Measurements from ENCODE around the gene CFAP47. TPM values are rescaled to one million over a fixed set of nuclear protein-coding genes. Genes with fewer than 3 reads are reported as not detected.

Gene CFAP47
- total and polyA plus RNA-seq, 2 donors (not counting 3 experiments of a cell fraction or from before 2014, with no cell fraction given): not detected

DNA sequence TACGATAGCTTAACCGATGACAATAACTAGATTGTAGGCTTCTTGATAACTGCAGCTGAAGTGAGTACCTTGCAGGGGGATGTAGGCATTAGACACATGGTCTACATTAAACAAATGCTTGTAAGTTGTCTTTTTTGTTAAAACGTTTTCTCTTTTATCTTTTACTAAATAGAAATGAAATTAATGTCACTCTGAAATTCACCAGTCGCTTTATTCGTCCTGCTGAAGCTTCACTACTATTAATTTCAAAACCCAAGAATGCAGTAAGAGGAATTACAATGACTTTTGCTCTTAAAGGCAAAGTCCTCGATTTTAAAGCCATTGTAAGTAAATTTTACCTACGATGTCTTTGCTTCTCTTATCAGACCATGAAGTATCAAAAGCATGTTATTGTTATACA lies 239.7 kb downstream of the CFAP47 start:
- FAIRE-seq (no peak), DNase-seq (ENCODE audit: low read depth, low spot score) (no peak)
- H3K36me3 ChIP-seq (ENCODE audit: control insufficient read depth in 2 of 2, extremely low read depth in 1 of 2, insufficient read depth in 2 of 2, low read length in 2 of 2): no peaks in the 10 kb centered on the region
- H3K79me2 ChIP-seq (ENCODE audit: control insufficient read depth, insufficient read depth, low read length): no peaks in the 10 kb centered on the region
- H3K27ac ChIP-seq (ENCODE audit: insufficient read depth, low read depth, low read length): no peak overlapping the region
- no peaks in the 10 kb centered on the region for H3K27me3 ChIP-seq (ENCODE audit: control insufficient read depth in 2 of 2, insufficient read depth in 2 of 2, low read length in 2 of 2)
- H4K20me1 ChIP-seq (replicated peaks; ENCODE audit: control insufficient read depth, extremely low read depth, insufficient read depth, low read length): no peaks in the 10 kb centered on the region
- no peak overlapping the region for H3K9ac ChIP-seq (replicated peaks; ENCODE audit: extremely low read depth, insufficient read depth, low read length)
- TF ChIP-seq POLR2A (IDR thresholded peaks at IDR 0.05; ENCODE audit: low read depth, low read length): no peak
- TF ChIP-seq, protein P1, sequence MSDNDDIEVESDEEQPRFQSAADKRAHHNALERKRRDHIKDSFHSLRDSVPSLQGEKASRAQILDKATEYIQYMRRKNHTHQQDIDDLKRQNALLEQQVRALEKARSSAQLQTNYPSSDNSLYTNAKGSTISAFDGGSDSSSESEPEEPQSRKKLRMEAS (IDR thresholded peaks at IDR 0.05; ENCODE audit: insufficient read depth, insufficient read length): no peak
- no peak for TF ChIP-seq MYC (IDR thresholded peaks at IDR 0.05; ENCODE audit: low read depth, low read length)
- TF ChIP-seq FOS (IDR thresholded peaks at IDR 0.05; ENCODE audit: borderline replicate concordance, insufficient read depth, low read length): no peak
- TF ChIP-seq GATA2 (IDR thresholded peaks at IDR 0.05; ENCODE audit: insufficient read depth, insufficient read length, low read depth, low read length): no peak
- no peak for TF ChIP-seq JUN (IDR thresholded peaks at IDR 0.05; ENCODE audit: borderline replicate concordance, insufficient read depth, insufficient read length, low read depth)
- TF ChIP-seq POLR2AphosphoS5 (IDR thresholded peaks at IDR 0.05; ENCODE audit: insufficient read depth, low read depth, low read length): no peak
- TF ChIP-seq, protein P2, sequence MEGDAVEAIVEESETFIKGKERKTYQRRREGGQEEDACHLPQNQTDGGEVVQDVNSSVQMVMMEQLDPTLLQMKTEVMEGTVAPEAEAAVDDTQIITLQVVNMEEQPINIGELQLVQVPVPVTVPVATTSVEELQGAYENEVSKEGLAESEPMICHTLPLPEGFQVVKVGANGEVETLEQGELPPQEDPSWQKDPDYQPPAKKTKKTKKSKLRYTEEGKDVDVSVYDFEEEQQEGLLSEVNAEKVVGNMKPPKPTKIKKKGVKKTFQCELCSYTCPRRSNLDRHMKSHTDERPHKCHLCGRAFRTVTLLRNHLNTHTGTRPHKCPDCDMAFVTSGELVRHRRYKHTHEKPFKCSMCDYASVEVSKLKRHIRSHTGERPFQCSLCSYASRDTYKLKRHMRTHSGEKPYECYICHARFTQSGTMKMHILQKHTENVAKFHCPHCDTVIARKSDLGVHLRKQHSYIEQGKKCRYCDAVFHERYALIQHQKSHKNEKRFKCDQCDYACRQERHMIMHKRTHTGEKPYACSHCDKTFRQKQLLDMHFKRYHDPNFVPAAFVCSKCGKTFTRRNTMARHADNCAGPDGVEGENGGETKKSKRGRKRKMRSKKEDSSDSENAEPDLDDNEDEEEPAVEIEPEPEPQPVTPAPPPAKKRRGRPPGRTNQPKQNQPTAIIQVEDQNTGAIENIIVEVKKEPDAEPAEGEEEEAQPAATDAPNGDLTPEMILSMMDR (IDR thresholded peaks at IDR 0.05; ENCODE audit: extremely low read depth in 1 of 2, insufficient read depth in 1 of 2, low read depth in 1 of 2, low read length in 2 of 2): no peak
- TF ChIP-seq EZH2 (IDR thresholded peaks at IDR 0.05; ENCODE audit: borderline replicate concordance, low read depth, low read length, severe bottlenecking): no peak
- H3K9me1 ChIP-seq (replicated peaks; ENCODE audit: control insufficient read depth, extremely low read depth, insufficient read depth, low read length): no peaks in the 10 kb centered on the region
- no peaks in the 10 kb centered on the region for H3K9me3 ChIP-seq (replicated peaks; ENCODE audit: control insufficient read depth, insufficient read depth, low read length)
- POLR2A ChIA-PET: no interaction called here
- intact Hi-C loops (cut with micrococcal nuclease): no loop called here
- no peak overlapping the region for H2AFZ ChIP-seq (ENCODE audit: low read depth, low read length)
- H3K4me1 ChIP-seq (ENCODE audit: control insufficient read depth, extremely low read depth, insufficient read depth, low read length): no peaks in the 10 kb centered on the region
- H3K4me3 ChIP-seq (replicated peaks in 1 of 3; ENCODE audit: insufficient read depth in 1 of 3, low read depth in 1 of 3, low read length in 3 of 3): no peak overlapping the region
- BruUV-seq (replicated peaks): no TSS peak
- CTCF ChIA-PET: no interaction called here
- dilution Hi-C loops (cut with MboI; ENCODE audit: extremely low pct_ligation_motif_present, low sequenced_read_pairs): no loop called here
- no peak overlapping the region for H3K4me2 ChIP-seq (ENCODE audit: insufficient read depth, low read length)
